Mammary epithelial cell (primary cell): ENCODE results near the gene RILPL2.

Experiments used
- EZH2 ChIP-seq: IDR thresholded peaks from 2 replicates; pipeline ENCODE4 v1.6.1; 2012; ENCODE audit warnings: low read length, inconsistent platforms, borderline replicate concordance
- TF ChIP-seq, protein P1 (sequence below), 2 donors: IDR thresholded peaks in 1 of 2; conservative IDR thresholded peaks in 1 of 2; 2 replicates each; pipeline ENCODE4 v1.5.1; 2011 to 2012; ENCODE audit warnings: inconsistent platforms in 2 of 2, low read length in 2 of 2, mild to moderate bottlenecking in 2 of 2, control low read depth in 1 of 2, low read depth in 1 of 2; ENCODE audit not compliant: insufficient read depth in 1 of 2; ENCODE audit errors: extremely low read depth in 1 of 2

DNA sequence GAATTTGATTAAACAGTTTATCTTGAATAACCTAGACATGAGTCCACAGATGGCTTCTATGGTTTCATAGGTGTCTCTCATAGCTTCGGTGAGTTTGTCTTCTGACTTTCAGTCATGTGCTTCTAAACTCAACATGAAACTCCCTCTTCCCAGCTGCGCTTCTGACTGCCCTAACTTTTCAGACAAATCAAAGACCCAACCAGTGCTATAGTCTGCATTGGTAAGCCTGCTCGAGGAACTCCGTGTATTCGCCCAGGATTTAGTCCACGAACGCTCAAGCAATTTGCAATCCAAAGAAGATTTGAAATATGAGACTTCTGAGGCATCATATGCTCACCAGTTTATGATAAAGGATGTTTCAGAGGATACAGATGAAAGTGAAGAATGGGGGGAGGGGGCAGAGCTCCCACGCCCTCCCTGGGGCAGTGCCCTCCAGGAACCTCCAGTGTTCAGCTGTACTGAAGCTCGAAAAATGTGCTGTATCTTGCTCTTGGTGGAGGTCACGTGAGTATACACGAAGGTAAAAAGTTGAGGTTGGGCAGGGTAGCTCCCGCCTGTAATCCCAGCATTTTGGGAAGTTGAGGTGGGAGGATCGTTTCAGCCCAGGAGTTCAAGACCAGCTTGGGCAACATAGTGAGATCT is 5.2 kb upstream of the RILPL2 start:
- TF ChIP-seq, protein P1, sequence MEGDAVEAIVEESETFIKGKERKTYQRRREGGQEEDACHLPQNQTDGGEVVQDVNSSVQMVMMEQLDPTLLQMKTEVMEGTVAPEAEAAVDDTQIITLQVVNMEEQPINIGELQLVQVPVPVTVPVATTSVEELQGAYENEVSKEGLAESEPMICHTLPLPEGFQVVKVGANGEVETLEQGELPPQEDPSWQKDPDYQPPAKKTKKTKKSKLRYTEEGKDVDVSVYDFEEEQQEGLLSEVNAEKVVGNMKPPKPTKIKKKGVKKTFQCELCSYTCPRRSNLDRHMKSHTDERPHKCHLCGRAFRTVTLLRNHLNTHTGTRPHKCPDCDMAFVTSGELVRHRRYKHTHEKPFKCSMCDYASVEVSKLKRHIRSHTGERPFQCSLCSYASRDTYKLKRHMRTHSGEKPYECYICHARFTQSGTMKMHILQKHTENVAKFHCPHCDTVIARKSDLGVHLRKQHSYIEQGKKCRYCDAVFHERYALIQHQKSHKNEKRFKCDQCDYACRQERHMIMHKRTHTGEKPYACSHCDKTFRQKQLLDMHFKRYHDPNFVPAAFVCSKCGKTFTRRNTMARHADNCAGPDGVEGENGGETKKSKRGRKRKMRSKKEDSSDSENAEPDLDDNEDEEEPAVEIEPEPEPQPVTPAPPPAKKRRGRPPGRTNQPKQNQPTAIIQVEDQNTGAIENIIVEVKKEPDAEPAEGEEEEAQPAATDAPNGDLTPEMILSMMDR (conservative IDR thresholded peaks at IDR 0.05 in 1 of 2, IDR thresholded peaks at IDR 0.05 in 1 of 2; ENCODE audit: extremely low read depth in 1 of 2, insufficient read depth in 1 of 2, low read depth in 1 of 2, low read length in 2 of 2): no peak
- no peak for TF ChIP-seq EZH2
